ENCODE results near the gene MYBBP1A. TPM values are rescaled to one million over a fixed set of nuclear protein-coding genes. Genes with fewer than 3 reads are reported as not detected.
A peak's percentile ranks its signal among the peaks of the same experiment; 100 is the strongest.
"Not testable (repeated sequence)": the region's sequence is repeated elsewhere in the genome, so short reads cannot be mapped to it uniquely, and the experiment has no call there.

The MYBBP1A gene
- total RNA-seq, result 100 to 1,000 TPM; 261 to 278 (median 263) TPM

- no peaks in the 10 kb centered on the region for H3K9me3 Mint-ChIP-seq
- H3K27me3 Mint-ChIP-seq (ENCODE audit: low read depth), result no peaks in the 10 kb centered on the region
- H3K4me1 Mint-ChIP-seq (ENCODE audit: low read depth), result peaks cover 25% of the 10 kb centered on the region
- peak within 1 kb of the TSS; percentile 95 for H3K4me3 Mint-ChIP-seq
- peak; percentile 93 to 96 for ATAC-seq
- H3K36me3 Mint-ChIP-seq (ENCODE audit: insufficient read depth), result peaks cover 9% of the 10 kb centered on the region
- peak; percentile 97 for DNase-seq
These were observed at the start of gene MYBBP1A for GRCh38 chr17:4554997-4555799. MYBBP1A (minus strand) TSS chr17:4555384; CDS start chr17:4555324, 60 bp downstream.

GRCh38 chr17:4604736-4605135 is 49.6 kb upstream of the MYBBP1A start:
- not testable (repeated sequence) for H3K9me3 Mint-ChIP-seq, H3K4me3 Mint-ChIP-seq
- peaks cover 18% of the 10 kb centered on the region for H3K27me3 Mint-ChIP-seq (ENCODE audit: low read depth)

GRCh38 chr17:4604111-4604644 is 49.0 kb upstream of the MYBBP1A start:
- Mint-ChIP-seq H3K4me1 (ENCODE audit: low read depth) (no peaks in the 10 kb centered on the region), H3K9me3 (no peaks in the 10 kb centered on the region), H3K4me3 (no peak overlapping the region), H3K27me3 (ENCODE audit: low read depth) (peaks cover 14% of the 10 kb centered on the region), H3K36me3 (ENCODE audit: insufficient read depth) (no peaks in the 10 kb centered on the region)
- ATAC-seq (no peak), DNase-seq (no peak)

More at GRCh38 chr17:4604736-4605135, 49.6 kb upstream of the MYBBP1A start:
- not testable (repeated sequence) for H3K36me3 Mint-ChIP-seq (ENCODE audit: insufficient read depth); ATAC-seq; H3K4me1 Mint-ChIP-seq (ENCODE audit: low read depth); DNase-seq

- Mint-ChIP-seq H3K36me3 (ENCODE audit: insufficient read depth) (no peaks in the 10 kb centered on the region), H3K9me3 (no peaks in the 10 kb centered on the region), H3K4me1 (ENCODE audit: low read depth) (no peaks in the 10 kb centered on the region), H3K27me3 (ENCODE audit: low read depth) (peaks cover 4% of the 10 kb centered on the region), H3K4me3 (no peak overlapping the region)
- DNase-seq (no peak), ATAC-seq (no peak)
These were observed 46.9 kb upstream of the MYBBP1A start for GRCh38 chr17:4602041-4602440.

- no peak for DNase-seq
These were observed 46.1 kb upstream of the MYBBP1A start for GRCh38 chr17:4601326-4601725.

GRCh38 chr17:4600563-4600962 is 45.4 kb upstream of the MYBBP1A start:
- H3K4me3 Mint-ChIP-seq, result no peak overlapping the region
- no peak for ATAC-seq
- DNase-seq, result no peak
- no peaks in the 10 kb centered on the region for H3K9me3 Mint-ChIP-seq
- H3K4me1 Mint-ChIP-seq (ENCODE audit: low read depth), result no peaks in the 10 kb centered on the region
- peaks cover 4% of the 10 kb centered on the region for H3K27me3 Mint-ChIP-seq (ENCODE audit: low read depth)
- H3K36me3 Mint-ChIP-seq (ENCODE audit: insufficient read depth), result no peaks in the 10 kb centered on the region

More at GRCh38 chr17:4601326-4601725, 46.1 kb upstream of the MYBBP1A start:
- no peaks in the 10 kb centered on the region for H3K4me1 Mint-ChIP-seq (ENCODE audit: low read depth)
- H3K4me3 Mint-ChIP-seq, result no peak overlapping the region
- ATAC-seq, result no peak
- H3K36me3 Mint-ChIP-seq (ENCODE audit: insufficient read depth), result no peaks in the 10 kb centered on the region
- no peaks in the 10 kb centered on the region for H3K9me3 Mint-ChIP-seq
- peaks cover 4% of the 10 kb centered on the region for H3K27me3 Mint-ChIP-seq (ENCODE audit: low read depth)

GRCh38 chr17:4599505-4600281 is 44.5 kb upstream of the MYBBP1A start:
- H3K4me3 Mint-ChIP-seq, result no peak overlapping the region
- H3K4me1 Mint-ChIP-seq (ENCODE audit: low read depth), result peaks cover 3% of the 10 kb centered on the region
- H3K27me3 Mint-ChIP-seq (ENCODE audit: low read depth), result peaks cover 7% of the 10 kb centered on the region
- H3K36me3 Mint-ChIP-seq (ENCODE audit: insufficient read depth), result no peaks in the 10 kb centered on the region
- DNase-seq, result no peak
- no peak for ATAC-seq
- no peaks in the 10 kb centered on the region for H3K9me3 Mint-ChIP-seq

GRCh38 chr17:4598776-4599504 is 43.8 kb upstream of the MYBBP1A start:
- Mint-ChIP-seq H3K4me3 (no peak overlapping the region), H3K9me3 (no peaks in the 10 kb centered on the region), H3K27me3 (ENCODE audit: low read depth) (peaks cover 7% of the 10 kb centered on the region), H3K36me3 (ENCODE audit: insufficient read depth) (no peaks in the 10 kb centered on the region), H3K4me1 (ENCODE audit: low read depth) (peaks cover 3% of the 10 kb centered on the region)
- no peak for ATAC-seq
- no peak for DNase-seq

GRCh38 chr17:4597975-4598374 is 42.8 kb upstream of the MYBBP1A start:
- no peaks in the 10 kb centered on the region for H3K9me3 Mint-ChIP-seq
- no peak for DNase-seq
- no peak overlapping the region for H3K4me3 Mint-ChIP-seq
- peaks cover 3% of the 10 kb centered on the region for H3K4me1 Mint-ChIP-seq (ENCODE audit: low read depth)
- ATAC-seq, result no peak
- H3K36me3 Mint-ChIP-seq (ENCODE audit: insufficient read depth), result no peaks in the 10 kb centered on the region
- H3K27me3 Mint-ChIP-seq (ENCODE audit: low read depth), result peaks cover 7% of the 10 kb centered on the region

- Mint-ChIP-seq H3K9me3 (no peaks in the 10 kb centered on the region), H3K27me3 (ENCODE audit: low read depth) (peaks cover 11% of the 10 kb centered on the region), H3K4me1 (ENCODE audit: low read depth) (peaks cover 3% of the 10 kb centered on the region), H3K36me3 (ENCODE audit: insufficient read depth) (no peaks in the 10 kb centered on the region), H3K4me3 (no peak overlapping the region)
- ATAC-seq (no peak), DNase-seq (no peak)
These were observed 41.6 kb upstream of the MYBBP1A start for GRCh38 chr17:4596636-4597380.

GRCh38 chr17:4595685-4596342 is 40.6 kb upstream of the MYBBP1A start:
- not testable (repeated sequence) for H3K4me3 Mint-ChIP-seq; H3K36me3 Mint-ChIP-seq (ENCODE audit: insufficient read depth); H3K4me1 Mint-ChIP-seq (ENCODE audit: low read depth); ATAC-seq; H3K9me3 Mint-ChIP-seq; DNase-seq
- H3K27me3 Mint-ChIP-seq (ENCODE audit: low read depth), result peaks cover 11% of the 10 kb centered on the region

GRCh38 chr17:4594931-4595684 is 39.9 kb upstream of the MYBBP1A start:
- H3K9me3 Mint-ChIP-seq, result no peaks in the 10 kb centered on the region
- H3K4me3 Mint-ChIP-seq, result no peak overlapping the region

More at GRCh38 chr17:4594931-4595684, 39.9 kb upstream of the MYBBP1A start:
- Mint-ChIP-seq H3K4me1 (ENCODE audit: low read depth) (peaks cover 3% of the 10 kb centered on the region), H3K36me3 (ENCODE audit: insufficient read depth) (no peaks in the 10 kb centered on the region), H3K27me3 (ENCODE audit: low read depth) (peaks cover 11% of the 10 kb centered on the region)
- DNase-seq, result peak; percentile 19
- peak; percentile 74 to 86 for ATAC-seq
